ENCODE data around the gene OR51B4. TPM values are rescaled to one million over a fixed set of nuclear protein-coding genes. Genes with fewer than 3 reads are reported as not detected.

OR51B4 gene
- total RNA-seq, 1 donor from 2014 or later = not detected

- Mint-ChIP-seq H3K4me1 (ENCODE audit: unreplicated experiment) (no peaks in the 10 kb centered on the region), H3K4me3 (no peak overlapping the region)
- TF ChIP-seq, protein P1, sequence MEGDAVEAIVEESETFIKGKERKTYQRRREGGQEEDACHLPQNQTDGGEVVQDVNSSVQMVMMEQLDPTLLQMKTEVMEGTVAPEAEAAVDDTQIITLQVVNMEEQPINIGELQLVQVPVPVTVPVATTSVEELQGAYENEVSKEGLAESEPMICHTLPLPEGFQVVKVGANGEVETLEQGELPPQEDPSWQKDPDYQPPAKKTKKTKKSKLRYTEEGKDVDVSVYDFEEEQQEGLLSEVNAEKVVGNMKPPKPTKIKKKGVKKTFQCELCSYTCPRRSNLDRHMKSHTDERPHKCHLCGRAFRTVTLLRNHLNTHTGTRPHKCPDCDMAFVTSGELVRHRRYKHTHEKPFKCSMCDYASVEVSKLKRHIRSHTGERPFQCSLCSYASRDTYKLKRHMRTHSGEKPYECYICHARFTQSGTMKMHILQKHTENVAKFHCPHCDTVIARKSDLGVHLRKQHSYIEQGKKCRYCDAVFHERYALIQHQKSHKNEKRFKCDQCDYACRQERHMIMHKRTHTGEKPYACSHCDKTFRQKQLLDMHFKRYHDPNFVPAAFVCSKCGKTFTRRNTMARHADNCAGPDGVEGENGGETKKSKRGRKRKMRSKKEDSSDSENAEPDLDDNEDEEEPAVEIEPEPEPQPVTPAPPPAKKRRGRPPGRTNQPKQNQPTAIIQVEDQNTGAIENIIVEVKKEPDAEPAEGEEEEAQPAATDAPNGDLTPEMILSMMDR (conservative IDR thresholded peaks at IDR 0.05) = no peak
Observed at GRCh38 chr11:5286351-5286750, 15.4 kb downstream of the OR51B4 start.

GRCh38 chr11:5285703-5286340 lies 15.9 kb downstream of the OR51B4 start:
- no peaks in the 10 kb centered on the region for H3K36me3 Mint-ChIP-seq
- DNase-seq (ENCODE audit: extremely low spot score, unreplicated experiment) = no peak

More at GRCh38 chr11:5286351-5286750, 15.4 kb downstream of the OR51B4 start:
- Mint-ChIP-seq H3K27me3 (no peaks in the 10 kb centered on the region), H3K9me3 (no peaks in the 10 kb centered on the region), H3K27ac (no peak overlapping the region), H3K36me3 (no peaks in the 10 kb centered on the region)
- no peak for DNase-seq (ENCODE audit: extremely low spot score, unreplicated experiment)

DNA sequence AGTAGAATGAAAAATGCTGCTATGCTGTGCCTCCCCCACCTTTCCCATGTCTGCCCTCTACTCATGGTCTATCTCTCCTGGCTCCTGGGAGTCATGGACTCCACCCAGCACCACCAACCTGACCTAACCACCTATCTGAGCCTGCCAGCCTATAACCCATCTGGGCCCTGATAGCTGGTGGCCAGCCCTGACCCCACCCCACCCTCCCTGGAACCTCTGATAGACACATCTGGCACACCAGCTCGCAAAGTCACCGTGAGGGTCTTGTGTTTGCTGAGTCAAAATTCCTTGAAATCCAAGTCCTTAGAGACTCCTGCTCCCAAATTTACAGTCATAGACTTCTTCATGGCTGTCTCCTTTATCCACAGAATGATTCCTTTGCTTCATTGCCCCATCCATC lies 17.1 kb downstream of the OR51B4 start:
- H3K27ac Mint-ChIP-seq = no peak overlapping the region
- TF ChIP-seq, protein P1 (conservative IDR thresholded peaks at IDR 0.05) = no peak
- H3K36me3 Mint-ChIP-seq = no peaks in the 10 kb centered on the region
- no peak overlapping the region for H3K4me3 Mint-ChIP-seq
- no peaks in the 10 kb centered on the region for H3K4me1 Mint-ChIP-seq (ENCODE audit: unreplicated experiment)
- no peak for DNase-seq (ENCODE audit: extremely low spot score, unreplicated experiment)
- no peaks in the 10 kb centered on the region for H3K9me3 Mint-ChIP-seq
- no peaks in the 10 kb centered on the region for H3K27me3 Mint-ChIP-seq

More at GRCh38 chr11:5285703-5286340, 15.9 kb downstream of the OR51B4 start:
- Mint-ChIP-seq H3K4me1 (ENCODE audit: unreplicated experiment) (no peaks in the 10 kb centered on the region), H3K27ac (no peak overlapping the region), H3K4me3 (no peak overlapping the region), H3K27me3 (no peaks in the 10 kb centered on the region), H3K9me3 (no peaks in the 10 kb centered on the region)
- TF ChIP-seq, protein P1 (conservative IDR thresholded peaks at IDR 0.05) = no peak

DNA sequence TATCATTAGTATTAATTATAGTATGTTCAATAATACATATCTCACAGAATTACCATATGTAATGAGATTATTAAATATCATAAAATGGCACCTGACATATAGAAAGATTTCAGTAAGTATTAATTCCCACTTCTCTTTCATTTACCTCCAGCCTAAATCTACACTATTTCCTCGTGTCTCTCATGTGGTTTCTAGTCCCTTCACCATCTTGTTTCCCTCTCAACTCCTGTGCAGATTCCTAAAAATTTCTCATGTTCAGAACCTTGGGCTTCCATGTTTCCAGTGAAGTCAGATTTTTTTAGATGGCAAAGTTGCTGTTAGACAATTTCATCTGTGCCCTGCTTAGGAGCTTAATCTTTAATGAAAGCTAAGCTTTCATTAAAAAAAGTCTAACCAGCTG lies 17.9 kb downstream of the OR51B4 start:
- TF ChIP-seq, protein P1 (conservative IDR thresholded peaks at IDR 0.05) = no peak
- H3K4me1 Mint-ChIP-seq (ENCODE audit: unreplicated experiment) = no peaks in the 10 kb centered on the region
- DNase-seq (ENCODE audit: extremely low spot score, unreplicated experiment) = no peak
- H3K36me3 Mint-ChIP-seq = no peaks in the 10 kb centered on the region
- H3K27me3 Mint-ChIP-seq = no peaks in the 10 kb centered on the region
- H3K27ac Mint-ChIP-seq = no peak overlapping the region
- H3K4me3 Mint-ChIP-seq = no peak overlapping the region
- H3K9me3 Mint-ChIP-seq = no peaks in the 10 kb centered on the region

GRCh38 chr11:5283086-5283485 lies 18.7 kb downstream of the OR51B4 start:
- H3K4me1 Mint-ChIP-seq (ENCODE audit: unreplicated experiment) = no peaks in the 10 kb centered on the region
- H3K27me3 Mint-ChIP-seq = no peaks in the 10 kb centered on the region
- H3K27ac Mint-ChIP-seq = no peak overlapping the region
- DNase-seq (ENCODE audit: extremely low spot score, unreplicated experiment) = no peak
- TF ChIP-seq, protein P1 (conservative IDR thresholded peaks at IDR 0.05) = no peak
- H3K9me3 Mint-ChIP-seq = no peaks in the 10 kb centered on the region
- H3K36me3 Mint-ChIP-seq = no peaks in the 10 kb centered on the region
- no peak overlapping the region for H3K4me3 Mint-ChIP-seq
